SU-DHL-6 (cell line): ENCODE data around the gene SEBOX.

ENCODE experiments used
- EZH2phosphoT487 ChIP-seq: fragments of 200-600 bp; sonication (generic), shearing (Covaris generic); conservative IDR thresholded peaks from 2 replicates; pipeline ENCODE4 v1.6.1; 2018; ENCODE audit warnings: mild to moderate bottlenecking, antibody characterized with exemption, low read length, moderate library complexity, mixed read lengths
- TF ChIP-seq, protein P1 (sequence below): fragments of 200-600 bp; sonication (generic); IDR thresholded peaks from one replicate; pipeline ENCODE4 v1.5.1; 2017; ENCODE audit warnings: antibody characterized with exemption, mild to moderate bottlenecking, low read length, moderate library complexity; ENCODE audit not compliant: insufficient read depth, poor library complexity, severe bottlenecking

DNA sequence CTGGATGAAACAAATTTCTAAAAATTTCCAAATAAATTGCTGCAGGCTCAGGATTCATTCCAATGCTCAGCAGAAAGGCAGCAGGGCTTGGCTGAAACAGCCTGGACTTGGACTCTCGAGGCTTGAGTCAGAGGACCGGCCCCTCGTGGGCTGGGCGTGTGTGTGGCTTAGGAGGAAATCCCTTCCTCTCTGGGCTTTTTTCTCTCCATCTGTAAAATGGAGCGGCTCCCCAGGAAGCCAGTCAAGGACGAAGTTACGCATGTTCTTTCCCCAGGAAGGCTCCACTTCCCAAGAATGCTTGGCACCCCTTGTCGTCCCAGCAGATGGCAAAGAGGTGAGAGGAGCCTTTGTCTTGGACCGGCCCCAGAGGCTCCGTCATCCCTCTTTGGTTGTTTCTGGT lies 27.5 kb upstream of the SEBOX start:
- TF ChIP-seq, protein P1, sequence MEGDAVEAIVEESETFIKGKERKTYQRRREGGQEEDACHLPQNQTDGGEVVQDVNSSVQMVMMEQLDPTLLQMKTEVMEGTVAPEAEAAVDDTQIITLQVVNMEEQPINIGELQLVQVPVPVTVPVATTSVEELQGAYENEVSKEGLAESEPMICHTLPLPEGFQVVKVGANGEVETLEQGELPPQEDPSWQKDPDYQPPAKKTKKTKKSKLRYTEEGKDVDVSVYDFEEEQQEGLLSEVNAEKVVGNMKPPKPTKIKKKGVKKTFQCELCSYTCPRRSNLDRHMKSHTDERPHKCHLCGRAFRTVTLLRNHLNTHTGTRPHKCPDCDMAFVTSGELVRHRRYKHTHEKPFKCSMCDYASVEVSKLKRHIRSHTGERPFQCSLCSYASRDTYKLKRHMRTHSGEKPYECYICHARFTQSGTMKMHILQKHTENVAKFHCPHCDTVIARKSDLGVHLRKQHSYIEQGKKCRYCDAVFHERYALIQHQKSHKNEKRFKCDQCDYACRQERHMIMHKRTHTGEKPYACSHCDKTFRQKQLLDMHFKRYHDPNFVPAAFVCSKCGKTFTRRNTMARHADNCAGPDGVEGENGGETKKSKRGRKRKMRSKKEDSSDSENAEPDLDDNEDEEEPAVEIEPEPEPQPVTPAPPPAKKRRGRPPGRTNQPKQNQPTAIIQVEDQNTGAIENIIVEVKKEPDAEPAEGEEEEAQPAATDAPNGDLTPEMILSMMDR = no peak
- no peak for TF ChIP-seq EZH2phosphoT487
